Esophagus squamous epithelium (tissue), 4 donors: ENCODE results near the gene ENKD1.

Experiments used
- POLR2A ChIP-seq, 4 donors: fragments of 450-650 bp; IDR thresholded peaks; one replicate each; pipeline ENCODE4 v1.6.1; 2017; ENCODE audit warnings: antibody characterized with exemption in 4 of 4, mild to moderate bottlenecking in 4 of 4, moderate library complexity in 3 of 4
- TF ChIP-seq, protein P1 (sequence below), 6 experiments: fragments of 450-650 bp in 4 of 6; fragments of 200-600 bp in 2 of 6; sonication (generic) in 2 of 6; IDR thresholded peaks; one replicate each; pipeline ENCODE4 v1.5.1; 2016 to 2019; ENCODE audit warnings: antibody characterized with exemption in 6 of 6, mild to moderate bottlenecking in 4 of 6, moderate library complexity in 4 of 6

- TF ChIP-seq, protein P1, sequence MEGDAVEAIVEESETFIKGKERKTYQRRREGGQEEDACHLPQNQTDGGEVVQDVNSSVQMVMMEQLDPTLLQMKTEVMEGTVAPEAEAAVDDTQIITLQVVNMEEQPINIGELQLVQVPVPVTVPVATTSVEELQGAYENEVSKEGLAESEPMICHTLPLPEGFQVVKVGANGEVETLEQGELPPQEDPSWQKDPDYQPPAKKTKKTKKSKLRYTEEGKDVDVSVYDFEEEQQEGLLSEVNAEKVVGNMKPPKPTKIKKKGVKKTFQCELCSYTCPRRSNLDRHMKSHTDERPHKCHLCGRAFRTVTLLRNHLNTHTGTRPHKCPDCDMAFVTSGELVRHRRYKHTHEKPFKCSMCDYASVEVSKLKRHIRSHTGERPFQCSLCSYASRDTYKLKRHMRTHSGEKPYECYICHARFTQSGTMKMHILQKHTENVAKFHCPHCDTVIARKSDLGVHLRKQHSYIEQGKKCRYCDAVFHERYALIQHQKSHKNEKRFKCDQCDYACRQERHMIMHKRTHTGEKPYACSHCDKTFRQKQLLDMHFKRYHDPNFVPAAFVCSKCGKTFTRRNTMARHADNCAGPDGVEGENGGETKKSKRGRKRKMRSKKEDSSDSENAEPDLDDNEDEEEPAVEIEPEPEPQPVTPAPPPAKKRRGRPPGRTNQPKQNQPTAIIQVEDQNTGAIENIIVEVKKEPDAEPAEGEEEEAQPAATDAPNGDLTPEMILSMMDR (IDR thresholded peaks at IDR 0.05), result no peak
- TF ChIP-seq POLR2A (IDR thresholded peaks at IDR 0.05), result no peak
These were observed 9.0 kb upstream of the ENKD1 start for GRCh38 chr16:67675579-67675935.
